Stomach (tissue), 9 donors: ENCODE measurements around the gene SSBP3. TPM values are rescaled to one million over a fixed set of nuclear protein-coding genes. Genes with fewer than 3 reads are reported as not detected.

ENCODE experiments used
- DNase-seq, 2 donors: peaks; one replicate each; pipeline versions ENCODE4 v3.0.0 to v3.0.0-alpha.2; 2013 to 2019
- H3K27ac ChIP-seq, 5 donors: fragments of 200-600 bp in 4 of 5; sonication (generic) in 4 of 5; one replicate each; pipeline ENCODE4 v1.5.1; 2013 to 2019; ENCODE audit warnings: mild to moderate bottlenecking in 1 of 5, moderate library complexity in 1 of 5
- H3K27me3 ChIP-seq, 3 donors: fragments of 200-600 bp; sonication (generic); one replicate each; pipeline ENCODE4 v1.5.1; 2017 to 2019; ENCODE audit warnings: mixed run types in 1 of 3
- H3K36me3 ChIP-seq, 4 donors: fragments of 200-600 bp; sonication (generic); 1 replicate in 3 of 4; 2 replicates in 1 of 4; pipeline ENCODE4 v1.5.1; 2016 to 2019
- H3K4me1 ChIP-seq, 4 donors: fragments of 200-600 bp; sonication (generic); one replicate each; pipeline ENCODE4 v1.5.1; 2016 to 2019
- H3K4me3 ChIP-seq, 4 donors: fragments of 200-600 bp; sonication (generic) in 3 of 4; one replicate each; pipeline ENCODE4 v1.5.1; 2016 to 2019; ENCODE audit warnings: mild to moderate bottlenecking in 1 of 4
- H3K9me3 ChIP-seq, 4 donors: fragments of 200-600 bp; sonication (generic); one replicate each; pipeline ENCODE4 v1.5.1; 2016 to 2019
- CTCF ChIP-seq, 7 experiments: fragments of 450-650 bp in 4 of 7; fragments of 200-600 bp in 3 of 7; sonication (generic) in 3 of 7; IDR thresholded peaks; one replicate each; pipeline ENCODE4 v1.5.1; 2016 to 2019; ENCODE audit warnings: antibody characterized with exemption in 7 of 7, control low read depth in 2 of 7, mild to moderate bottlenecking in 1 of 7
- EP300 ChIP-seq: sonication (generic); formaldehyde crosslinking; IDR thresholded peaks from one replicate; pipeline ENCODE4 v1.6.1; 2017; ENCODE audit warnings: antibody characterized with exemption
- POLR2A ChIP-seq, 4 donors: fragments of 450-650 bp; IDR thresholded peaks; one replicate each; pipeline ENCODE4 v1.6.1; 2016; ENCODE audit warnings: antibody characterized with exemption in 4 of 4, control low read depth in 2 of 4, mild to moderate bottlenecking in 1 of 4, moderate library complexity in 1 of 4
- POLR2AphosphoS5 ChIP-seq, 3 donors: sonication (generic); formaldehyde crosslinking; IDR thresholded peaks; one replicate each; pipeline ENCODE4 v1.6.1; 2016; ENCODE audit warnings: antibody characterized with exemption in 3 of 3
- WGBS, 5 donors: extraction: QIAGEN DNeasy Blood & Tissue Kit in 3 of 5; methylation state at CpG; one replicate each; pipeline versions ENCODE4 v1.1.5 to v1.1.7; 2013 to 2018; 5-methylcytosine and 5-hydroxymethylcytosine counted together
- intact Hi-C: fragments of 100-400 bp; cut with DNase I; formaldehyde crosslinking; loops from one replicate; pipeline ENCODE4 v1.15.1; 2023; ENCODE audit warnings: low total_unique reads
- polyA plus RNA-seq, 3 donors: library from polyadenylated mRNA; stranded (reverse); fragments of 200-250 nt; gene quantifications; one replicate each; pipeline ENCODE4 v1.2.3, GENCODE V29; 2013
- total RNA-seq, 5 donors: library from RNA; depleted of rRNA; stranded (reverse); fragments of >200 nt; gene quantifications; one replicate each; pipeline versions ENCODE4 v1.1.0 to v1.2.3, GENCODE V29; 2014 to 2016
- donor health status: healthy with polysubstance abuse.
- donor health status: Bipolar disorder and iron deficiency.
- donor health status: healthy.

Gene SSBP3
- total and polyA plus RNA-seq, 8 donors, result 4.3 to 100 (median 38.1) TPM

DNA sequence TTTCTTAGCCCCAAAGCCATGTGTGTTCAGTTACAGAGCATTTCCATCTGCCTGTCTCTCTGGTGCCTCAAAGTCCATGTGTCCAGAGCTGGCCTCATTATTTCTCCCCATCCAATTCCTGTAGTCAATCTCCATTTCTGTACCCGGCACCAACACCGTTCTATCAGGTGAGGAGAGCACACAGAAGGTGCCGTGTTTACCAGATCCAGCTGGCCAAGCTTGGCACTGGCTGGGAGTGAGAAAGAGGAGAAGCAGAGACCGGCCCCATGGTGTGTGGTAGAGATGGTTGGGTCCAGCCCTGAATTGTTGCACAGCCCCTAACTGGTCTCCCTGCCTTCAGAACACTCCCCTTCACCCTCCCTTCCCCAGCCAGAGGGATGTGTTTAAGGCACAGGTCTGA is 7.5 kb upstream of the SSBP3 start:
- no peaks in the 10 kb centered on the region for H3K27me3 ChIP-seq
- peak overlapping the region in 3 of 5 donors; percentile 6 to 53 (median 37) for H3K27ac ChIP-seq
- H3K9me3 ChIP-seq, result no peaks in the 10 kb centered on the region
- WGBS, 5 donors, result 53 to 89% (median 75%) methylated on average over 4 of the region's 4 CpGs
- no peak for DNase-seq
- no peaks in the 10 kb centered on the region for H3K36me3 ChIP-seq
- TF ChIP-seq EP300, result no peak
- no peak for TF ChIP-seq CTCF (IDR thresholded peaks at IDR 0.05)
- no peak for TF ChIP-seq POLR2AphosphoS5 (IDR thresholded peaks at IDR 0.05)
- TF ChIP-seq POLR2A (IDR thresholded peaks at IDR 0.05), result no peak
- intact Hi-C loops, result loop anchor here (5.0 kb wide), 1 partner anchor 74 kb away; no protein-coding TSS in a partner anchor
- no peak overlapping the region for H3K4me3 ChIP-seq
- peaks cover 7 to 25% (median 13%) of the 10 kb centered on the region in 4 donors for H3K4me1 ChIP-seq

DNA sequence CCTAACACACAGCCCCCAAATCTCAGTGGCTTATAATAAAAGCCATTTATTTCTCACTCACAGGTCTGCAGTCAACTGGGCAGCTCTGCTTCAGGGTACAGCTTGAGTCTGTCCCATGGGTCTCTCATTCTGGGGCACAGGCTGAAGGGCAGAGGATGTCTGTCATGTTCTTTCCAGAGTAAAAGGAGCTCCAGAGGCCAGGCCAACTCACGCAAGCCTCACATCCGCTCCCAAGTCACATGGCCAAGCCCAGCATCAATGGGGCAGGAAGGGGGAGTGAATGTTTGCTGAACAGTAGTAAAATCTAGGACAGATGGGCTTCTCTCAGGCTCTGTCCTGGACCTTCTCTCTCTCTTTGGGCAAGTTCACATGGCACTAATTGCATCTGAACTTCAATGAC is 7.1 kb upstream of the SSBP3 start:
- H3K9me3 ChIP-seq, result no peaks in the 10 kb centered on the region
- no peak for TF ChIP-seq EP300
- TF ChIP-seq POLR2A (IDR thresholded peaks at IDR 0.05), result no peak
- TF ChIP-seq POLR2AphosphoS5 (IDR thresholded peaks at IDR 0.05), result no peak
- TF ChIP-seq CTCF (IDR thresholded peaks at IDR 0.05), result no peak
- H3K27ac ChIP-seq, result peak overlapping the region in 3 of 5 donors; percentile 6 to 53 (median 37)
- H3K4me1 ChIP-seq, result peaks cover 11 to 30% (median 17%) of the 10 kb centered on the region in 4 donors
- intact Hi-C loops, result loop anchor here (5.0 kb wide), 1 partner anchor 74 kb away; no protein-coding TSS in a partner anchor
- no peak overlapping the region for H3K4me3 ChIP-seq
- 34 to 60% (median 37%) methylated on average over 2 of the region's 2 CpGs; no CpG with 5 or more reads in 1 of the 5 donors for WGBS, 5 donors
- H3K36me3 ChIP-seq, result no peaks in the 10 kb centered on the region
- H3K27me3 ChIP-seq, result no peaks in the 10 kb centered on the region
- DNase-seq, result peak; percentile 32 to 80

- peaks cover 17 to 40% (median 31%) of the 10 kb centered on the region in 4 donors for H3K4me1 ChIP-seq
- intact Hi-C loops, result loop anchor here (5.0 kb wide), 1 partner anchor 77 kb away; no protein-coding TSS in a partner anchor
- no peaks in the 10 kb centered on the region for H3K9me3 ChIP-seq
- no peak for TF ChIP-seq POLR2A (IDR thresholded peaks at IDR 0.05)
- TF ChIP-seq CTCF (IDR thresholded peaks at IDR 0.05), result no peak
- no peak for TF ChIP-seq EP300
- TF ChIP-seq POLR2AphosphoS5 (IDR thresholded peaks at IDR 0.05), result no peak
- H3K27ac ChIP-seq, result no peak overlapping the region
- H3K36me3 ChIP-seq, result no peaks in the 10 kb centered on the region
- 94 to 98% (median 97%) methylated on average over 9 of the region's 9 CpGs for WGBS, 5 donors
- no peak for DNase-seq
- no peak overlapping the region for H3K4me3 ChIP-seq
- H3K27me3 ChIP-seq, result no peaks in the 10 kb centered on the region
Measured at GRCh38 chr1:54410359-54410758, 4.2 kb upstream of the SSBP3 start.

DNA sequence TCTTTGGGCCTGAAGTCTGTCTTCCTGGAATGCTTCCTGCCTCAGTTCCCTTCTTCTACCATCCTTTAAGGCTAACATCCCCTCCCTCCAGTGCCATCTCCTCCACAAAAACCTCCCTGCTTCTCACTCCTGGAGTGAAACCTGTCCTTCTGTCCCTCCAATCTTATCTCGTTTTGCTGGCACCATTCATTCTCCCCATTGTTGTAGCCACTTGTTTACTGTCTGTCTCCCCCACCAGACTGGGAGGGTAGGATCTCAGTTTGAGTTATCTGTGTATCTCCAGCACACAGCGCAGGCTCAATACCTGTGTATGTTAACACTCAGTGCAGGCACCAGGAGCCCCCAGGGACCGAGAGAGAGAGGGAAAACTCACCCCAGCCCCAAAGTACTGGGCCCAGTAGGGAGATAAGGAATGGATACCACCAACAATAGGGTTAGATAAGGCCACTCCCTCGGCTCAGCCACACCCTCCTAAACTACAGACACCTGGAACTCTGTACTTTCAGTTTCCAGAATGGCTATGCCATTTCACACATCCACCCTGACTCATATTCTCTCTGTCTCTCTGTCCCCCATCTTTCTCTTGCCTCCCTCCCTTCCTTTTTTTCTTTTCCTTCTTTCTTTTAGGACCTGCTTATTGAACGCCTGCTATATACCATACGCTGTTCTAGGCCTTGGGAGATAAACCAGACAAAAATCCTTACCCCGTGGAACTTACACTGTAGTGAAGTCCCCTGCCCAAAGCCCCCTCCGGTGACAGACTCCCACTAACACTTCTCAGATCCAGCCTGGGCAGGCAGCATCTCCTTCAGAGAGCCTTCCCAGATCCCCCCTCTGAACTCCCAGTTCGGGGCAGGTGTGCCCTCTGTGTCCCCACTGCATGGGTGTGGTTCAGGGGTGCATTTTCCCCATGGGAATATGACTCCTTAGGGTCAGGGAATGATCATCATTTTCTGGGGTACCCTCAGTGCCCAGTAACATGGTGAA is 3.3 kb upstream of the SSBP3 start:
- TF ChIP-seq CTCF (IDR thresholded peaks at IDR 0.05) (no peak), POLR2AphosphoS5 (IDR thresholded peaks at IDR 0.05) (peak in 1 of 3 donors; percentile 3)
- peaks cover 22 to 49% (median 40%) of the 10 kb centered on the region in 4 donors for H3K4me1 ChIP-seq
- no peaks in the 10 kb centered on the region for H3K9me3 ChIP-seq
- intact Hi-C loops, result loop anchor here (5.0 to 10.0 kb wide), 3 partner anchors 78 to 195 kb away; no protein-coding TSS in a partner anchor
- H3K27ac ChIP-seq, result peak overlapping the region in 4 of 5 donors; percentile 93 to 97 (median 96)
- H3K27me3 ChIP-seq, result no peaks in the 10 kb centered on the region
- no peaks in the 10 kb centered on the region for H3K36me3 ChIP-seq
- DNase-seq, result peak; percentile 28 to 72
- H3K4me3 ChIP-seq, result no peak overlapping the region
- 45 to 62% (median 49%) methylated on average over 9 of the region's 9 CpGs for WGBS, 5 donors
